ENCODE measurements around the gene C10orf105. TPM values are rescaled to one million over a fixed set of nuclear protein-coding genes. Genes with fewer than 3 reads are reported as not detected.

The C10orf105 gene
- total and polyA plus RNA-seq, 2 donors from 2014 or later: 0.35 TPM; not detected in 1

- Histone ChIP-seq H3K4me1 (ENCODE audit: control insufficient read depth in 2 of 3, insufficient read depth in 2 of 3, low read depth in 1 of 3, low read length in 3 of 3) (peaks cover 0 to 61% (median 14%) of the 10 kb centered on the region in 3 donors), H3K36me3 (ENCODE audit: control insufficient read depth in 2 of 3, insufficient read depth in 3 of 3, low read length in 3 of 3) (no peaks in the 10 kb centered on the region), H3K9me3 (ENCODE audit: control insufficient read depth in 2 of 3, insufficient read depth in 1 of 3, low read length in 3 of 3) (no peaks in the 10 kb centered on the region), H3K27ac (ENCODE audit: low read depth in 2 of 2, low read length in 2 of 2) (peak overlapping the region; percentile 79 to 89), H3K9ac (ENCODE audit: low read length in 3 of 3) (no peak overlapping the region), H3K4me3 (ENCODE audit: low read length in 3 of 3) (no peak overlapping the region), H3K27me3 (ENCODE audit: control insufficient read depth, insufficient read depth, low read length) (no peaks in the 10 kb centered on the region)
- DNase-seq (peak in 1 of 5 donors; percentile 85), FAIRE-seq (no peak)
- TF ChIP-seq CTCF (IDR thresholded peaks at IDR 0.05; ENCODE audit: borderline replicate concordance, extremely low read depth, insufficient read depth): no peak
- intact Hi-C loops (cut with DNase I): no loop called here
Measured at GRCh38 chr10:71765906-71766716, 46.5 kb upstream of the C10orf105 start.

- Histone ChIP-seq H3K27ac (ENCODE audit: low read depth in 2 of 2, low read length in 2 of 2) (peak overlapping the region in 1 of 2 donors; percentile 89), H3K4me1 (ENCODE audit: control insufficient read depth in 2 of 3, insufficient read depth in 2 of 3, low read depth in 1 of 3, low read length in 3 of 3) (peaks cover 0 to 57% (median 14%) of the 10 kb centered on the region in 3 donors), H3K9ac (ENCODE audit: low read length in 3 of 3) (no peak overlapping the region), H3K4me3 (ENCODE audit: low read length in 3 of 3) (no peak overlapping the region), H3K36me3 (ENCODE audit: control insufficient read depth in 2 of 3, insufficient read depth in 3 of 3, low read length in 3 of 3) (no peaks in the 10 kb centered on the region), H3K9me3 (ENCODE audit: control insufficient read depth in 2 of 3, insufficient read depth in 1 of 3, low read length in 3 of 3) (no peaks in the 10 kb centered on the region), H3K27me3 (ENCODE audit: control insufficient read depth, insufficient read depth, low read length) (no peaks in the 10 kb centered on the region)
- intact Hi-C loops (cut with DNase I): no loop called here
- FAIRE-seq (no peak), DNase-seq (no peak)
- TF ChIP-seq CTCF (IDR thresholded peaks at IDR 0.05; ENCODE audit: borderline replicate concordance, extremely low read depth, insufficient read depth): no peak
Measured at GRCh38 chr10:71765176-71765904, 45.8 kb upstream of the C10orf105 start.

- no peaks in the 10 kb centered on the region for H3K36me3 ChIP-seq (ENCODE audit: control insufficient read depth in 2 of 3, insufficient read depth in 3 of 3, low read length in 3 of 3)
- no peak for DNase-seq
- intact Hi-C loops (cut with DNase I): no loop called here
- no peaks in the 10 kb centered on the region for H3K9me3 ChIP-seq (ENCODE audit: control insufficient read depth in 2 of 3, insufficient read depth in 1 of 3, low read length in 3 of 3)
- no peak overlapping the region for H3K27ac ChIP-seq (ENCODE audit: low read depth in 2 of 2, low read length in 2 of 2)
- no peak overlapping the region for H3K9ac ChIP-seq (ENCODE audit: low read length in 3 of 3)
- TF ChIP-seq CTCF (IDR thresholded peaks at IDR 0.05; ENCODE audit: borderline replicate concordance, extremely low read depth, insufficient read depth): no peak
- H3K27me3 ChIP-seq (ENCODE audit: control insufficient read depth, insufficient read depth, low read length): no peaks in the 10 kb centered on the region
- H3K4me3 ChIP-seq (ENCODE audit: low read length in 3 of 3): no peak overlapping the region
- no peak for FAIRE-seq
- H3K4me1 ChIP-seq (ENCODE audit: control insufficient read depth in 2 of 3, insufficient read depth in 2 of 3, low read depth in 1 of 3, low read length in 3 of 3): peaks cover 0 to 51% (median 14%) of the 10 kb centered on the region in 3 donors
Measured at GRCh38 chr10:71763352-71764127, 44.0 kb upstream of the C10orf105 start.
